CD4-positive, alpha-beta T cell treated with Interleukin-12 subunit alpha and Interleukin-12 subunit beta, for 1 hour (primary cell): ENCODE data around the gene LGMN.

ENCODE experiments used
- DNase-seq: peaks from one replicate; pipeline ENCODE4 v3.0.0-alpha.2; 2020

Gene LGMN

DNA sequence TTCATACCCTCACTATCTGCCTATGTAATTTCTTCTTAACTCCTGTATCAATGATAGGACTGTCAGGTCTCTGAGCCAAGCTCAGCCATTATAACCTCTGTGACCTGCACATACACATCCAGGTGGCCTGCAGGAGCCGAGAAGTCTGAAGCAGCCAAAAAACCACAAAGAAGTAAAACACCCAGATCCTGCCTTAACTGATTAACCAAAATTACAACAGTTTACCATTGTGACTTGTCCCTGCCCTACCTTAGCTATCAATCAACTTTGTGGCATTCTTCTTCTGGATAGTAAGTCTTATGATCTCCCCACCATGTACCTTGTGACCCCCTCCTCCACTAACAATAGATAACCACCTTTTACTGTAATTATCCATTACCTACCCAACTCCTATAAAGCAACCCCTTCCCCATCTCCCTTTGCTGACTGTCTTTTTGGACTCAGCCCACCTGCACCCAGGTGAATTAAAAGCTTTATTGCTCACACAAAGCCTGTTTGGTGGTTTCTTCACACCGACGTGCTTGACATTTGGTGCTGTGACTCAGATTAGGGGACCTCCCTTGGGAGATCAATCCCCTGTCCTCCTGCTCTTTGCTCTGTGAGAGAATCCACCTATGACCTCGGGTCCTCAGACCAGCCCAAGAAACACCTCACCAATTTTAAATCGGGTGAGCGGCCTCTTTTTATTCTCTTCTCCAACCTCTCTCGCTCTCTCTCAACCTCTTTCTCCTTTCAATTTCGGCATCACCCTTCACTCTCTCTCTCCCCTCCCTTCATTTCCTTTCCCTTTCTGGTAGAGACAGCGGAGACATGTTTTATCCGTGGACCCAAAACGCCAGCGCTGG, 11.5 kb upstream of the LGMN start:
- DNase-seq = no peak

DNA sequence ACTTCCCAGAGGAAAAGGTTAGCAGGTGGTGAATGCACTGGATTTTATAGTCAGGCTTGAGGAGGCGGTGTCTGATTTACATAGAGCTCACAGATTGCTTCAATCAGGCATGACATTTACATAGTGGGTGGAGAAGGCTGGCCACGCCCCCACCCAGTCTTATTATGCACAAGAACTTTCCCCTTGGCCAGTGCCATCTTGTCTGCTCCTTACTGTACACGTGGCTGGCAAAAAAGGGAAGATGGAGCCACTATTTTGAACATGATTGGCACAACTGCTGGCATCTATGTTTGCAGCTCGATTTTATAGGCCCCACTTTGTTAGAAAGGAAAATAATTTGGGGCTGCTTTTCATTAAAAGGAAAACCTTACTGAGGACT, 10.9 kb upstream of the LGMN start:
- no peak for DNase-seq

- DNase-seq = no peak
Observed at GRCh38 chr14:92756446-92756845, 8.0 kb upstream of the LGMN start.

- no peak for DNase-seq
Observed at GRCh38 chr14:92755495-92755894, 7.1 kb upstream of the LGMN start.

GRCh38 chr14:92754966-92755365, 6.5 kb upstream of the LGMN start:
- no peak for DNase-seq

- no peak for DNase-seq
Observed at GRCh38 chr14:92753250-92753649, 4.8 kb upstream of the LGMN start.

- no peak for DNase-seq
Observed at GRCh38 chr14:92751819-92752218, 3.4 kb upstream of the LGMN start.

DNA sequence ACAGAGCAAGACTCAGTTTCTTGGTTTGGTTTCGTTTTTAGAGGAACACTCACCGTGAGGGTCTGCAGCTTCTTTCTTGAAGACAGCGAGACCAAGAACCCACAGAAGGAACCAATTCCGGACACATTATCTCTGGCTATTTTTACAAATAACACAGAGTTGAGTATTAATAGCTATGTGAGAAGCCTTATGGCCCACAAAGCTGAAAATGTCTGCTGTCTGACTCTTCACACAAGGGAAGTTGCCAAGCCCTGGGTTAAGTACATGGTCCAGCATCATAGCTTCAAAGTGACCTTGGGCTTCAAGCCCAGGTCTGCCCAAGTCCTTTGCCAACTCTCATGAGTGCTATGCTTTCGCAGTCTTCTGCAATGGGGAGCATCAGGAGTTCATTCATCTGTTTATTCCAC, 2.6 kb upstream of the LGMN start:
- no peak for DNase-seq

- peak; percentile 71 for DNase-seq
Observed at GRCh38 chr14:92750222-92750728, 1.8 kb upstream of the LGMN start.

DNA sequence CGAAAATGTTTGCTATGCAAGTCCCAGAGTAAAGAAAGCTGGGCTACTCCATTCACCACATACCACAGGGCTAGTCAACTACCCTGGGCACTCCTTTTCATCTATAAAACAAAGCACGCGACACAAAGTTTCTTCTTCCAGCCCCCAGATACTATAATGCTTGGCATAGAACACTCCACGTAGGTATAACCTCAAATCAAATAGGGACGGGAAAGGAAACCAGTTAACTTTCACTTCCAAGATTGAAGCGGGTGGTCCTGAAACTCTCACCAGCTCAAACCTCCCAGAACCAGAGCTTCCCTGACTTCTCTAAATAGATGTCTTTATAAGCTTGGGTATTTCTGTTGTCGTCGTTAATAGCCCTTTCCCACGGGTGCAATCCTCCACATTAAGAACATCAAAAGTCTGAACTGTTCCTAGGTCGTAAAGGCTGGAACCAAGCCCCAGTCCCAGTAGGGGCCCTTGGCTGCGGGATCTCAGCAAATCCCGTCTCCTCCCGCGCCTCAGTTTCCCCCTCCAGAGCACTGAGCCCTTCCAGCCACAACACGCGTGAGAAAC, 647 bp downstream of the LGMN start:
- no peak for DNase-seq

DNA sequence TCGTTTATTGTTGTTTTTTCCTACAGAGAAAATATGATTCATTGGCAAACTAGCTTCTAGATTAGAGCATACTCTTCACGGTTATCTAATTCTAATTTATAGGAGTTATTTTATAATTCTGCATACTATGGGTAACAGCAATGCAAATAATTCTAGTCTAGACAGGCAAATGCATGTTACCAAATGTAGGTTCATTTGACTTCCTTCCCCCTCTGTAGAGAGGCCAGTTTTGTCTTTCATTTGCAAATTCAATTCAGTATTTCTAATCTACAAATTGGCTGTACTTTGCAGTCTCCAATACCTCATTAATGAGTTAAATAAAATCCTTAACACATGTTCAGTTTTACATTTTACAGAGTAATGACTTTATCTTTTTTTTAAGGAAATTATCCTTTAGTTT, 4.2 kb downstream of the LGMN start:
- no peak for DNase-seq

- DNase-seq = no peak
Observed at GRCh38 chr14:92740440-92740839, 8.0 kb downstream of the LGMN start.

DNA sequence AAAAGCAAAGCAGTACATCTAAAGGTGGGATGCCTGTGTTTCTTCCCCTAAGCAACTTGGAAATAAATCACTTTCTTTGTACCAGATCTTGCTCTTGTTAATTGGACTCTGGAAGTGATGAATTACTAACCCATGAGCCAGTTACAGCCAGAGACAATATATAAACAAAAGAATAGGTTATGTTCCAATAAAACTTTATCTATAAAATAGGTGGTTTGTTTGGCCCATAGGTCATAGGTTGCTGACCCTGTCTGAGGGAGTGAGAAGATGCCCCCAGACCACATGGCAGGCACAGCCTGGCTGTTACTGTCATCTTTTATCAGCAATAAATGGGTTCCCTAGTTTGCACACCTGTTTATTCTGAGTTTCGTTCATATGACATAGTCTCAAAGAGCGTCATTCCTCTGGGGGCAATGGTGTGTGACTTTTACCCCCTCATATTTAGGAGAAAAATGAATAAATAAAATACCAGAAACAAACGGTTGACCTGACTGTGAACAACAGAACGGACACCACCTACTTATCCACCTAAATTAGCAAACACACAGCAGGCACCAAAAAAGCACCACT, 10.7 kb downstream of the LGMN start:
- no peak for DNase-seq

- DNase-seq = no peak
Observed at GRCh38 chr14:92737206-92737605, 11.2 kb downstream of the LGMN start.

DNA sequence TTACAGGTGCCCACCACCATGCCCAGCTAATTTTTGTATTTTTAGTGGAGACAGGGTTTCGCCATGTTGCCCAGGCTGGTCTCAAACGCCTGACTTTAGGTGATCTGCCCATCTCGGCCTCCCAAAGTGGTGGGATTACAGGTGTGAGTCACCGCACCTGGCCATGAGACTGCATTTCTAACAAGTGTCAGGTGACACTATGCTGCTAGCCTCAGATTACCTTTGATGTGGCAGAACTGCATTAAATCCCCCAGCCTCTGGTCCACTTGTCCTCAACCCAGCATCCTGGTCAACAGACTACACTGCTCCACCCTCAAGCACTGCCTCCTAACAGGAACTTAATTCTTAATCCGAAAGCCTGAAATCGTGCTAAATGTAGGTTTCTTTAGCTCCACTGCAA, 13.1 kb downstream of the LGMN start:
- DNase-seq = no peak

- DNase-seq = no peak
Observed at GRCh38 chr14:92734618-92735017, 13.8 kb downstream of the LGMN start.

DNA sequence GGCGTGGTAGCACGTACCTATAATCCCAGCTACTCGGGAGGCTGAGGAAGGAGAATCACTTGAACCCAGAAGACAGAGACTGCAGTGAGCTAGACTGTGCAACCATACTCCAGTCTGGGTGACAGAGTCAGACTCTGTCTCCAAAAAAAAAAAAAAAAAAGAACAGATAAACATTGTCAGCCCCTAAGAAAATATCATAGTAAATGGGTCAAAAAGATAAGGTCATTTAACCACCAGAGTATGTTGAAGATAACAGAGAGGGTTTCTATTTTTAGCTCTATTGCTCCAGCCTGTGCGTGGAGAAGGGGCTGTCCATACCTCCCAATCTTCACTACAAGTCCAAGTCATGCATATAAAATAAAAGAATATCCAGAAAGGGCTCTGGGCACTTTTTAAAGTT, 15.4 kb downstream of the LGMN start:
- no peak for DNase-seq

GRCh38 chr14:92731622-92732115, 16.8 kb downstream of the LGMN start:
- DNase-seq = no peak

DNA sequence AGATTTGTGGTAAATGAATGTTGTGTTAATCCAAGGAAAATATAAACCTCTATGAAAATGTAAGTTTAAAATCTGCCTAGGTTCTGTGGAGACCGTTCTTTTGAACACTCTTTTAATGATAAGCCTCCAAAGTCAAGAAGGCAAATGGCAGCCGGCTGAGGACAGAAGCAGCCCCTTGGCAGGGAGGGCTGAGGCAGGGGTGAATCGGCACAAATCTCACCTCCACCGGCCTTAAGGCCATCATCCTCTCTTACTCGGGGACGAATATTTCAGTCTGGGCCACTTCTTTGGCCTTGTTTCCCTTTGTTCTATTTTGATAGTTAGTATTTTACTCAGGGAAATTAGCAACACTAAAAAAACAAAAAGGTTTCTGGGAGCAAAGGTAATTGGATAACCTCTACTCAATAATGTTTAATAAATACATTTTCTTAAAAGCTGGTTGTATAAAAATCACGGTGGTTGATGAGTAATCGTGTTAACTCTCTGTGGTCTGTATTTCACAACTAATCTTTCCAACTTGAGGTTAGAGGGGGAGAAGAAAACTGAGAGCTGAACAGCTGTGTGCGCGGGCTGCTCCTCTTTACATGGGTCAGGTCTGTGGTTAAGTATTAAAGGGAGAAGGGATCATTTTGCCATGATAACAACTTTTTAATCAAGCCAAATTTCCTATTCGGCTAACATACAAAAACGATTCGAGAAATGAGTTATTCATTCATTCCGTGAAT, 18.6 kb downstream of the LGMN start:
- DNase-seq = no peak

DNA sequence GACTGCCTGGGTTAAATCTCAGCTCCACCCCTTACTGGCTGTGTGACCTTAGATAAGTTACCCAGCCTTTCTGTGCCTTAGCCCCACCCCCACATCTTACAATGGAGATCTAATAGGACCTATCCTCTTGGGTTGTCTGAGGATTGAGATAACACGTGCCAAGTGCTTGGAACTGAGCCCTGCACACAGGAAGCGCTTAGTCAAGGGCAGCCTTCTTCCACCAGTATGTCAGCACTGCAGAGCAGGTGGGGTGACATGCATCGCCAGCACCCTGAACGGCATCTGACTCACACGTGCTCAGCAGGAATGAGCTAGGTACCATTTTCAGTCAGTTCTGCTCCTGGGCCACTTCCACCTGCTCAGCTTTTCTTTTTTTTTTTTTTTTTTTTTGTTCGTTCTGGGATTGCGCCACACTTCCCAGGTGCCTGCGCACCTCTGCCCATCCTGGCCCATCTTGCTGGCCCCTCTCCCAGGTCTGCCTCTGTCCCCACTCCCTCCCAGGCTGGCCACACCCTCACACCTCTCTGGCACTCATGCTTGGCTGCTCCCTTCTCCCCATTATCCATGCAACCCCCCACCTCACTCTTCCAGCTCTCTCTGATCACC, 19.6 kb downstream of the LGMN start:
- no peak for DNase-seq

DNA sequence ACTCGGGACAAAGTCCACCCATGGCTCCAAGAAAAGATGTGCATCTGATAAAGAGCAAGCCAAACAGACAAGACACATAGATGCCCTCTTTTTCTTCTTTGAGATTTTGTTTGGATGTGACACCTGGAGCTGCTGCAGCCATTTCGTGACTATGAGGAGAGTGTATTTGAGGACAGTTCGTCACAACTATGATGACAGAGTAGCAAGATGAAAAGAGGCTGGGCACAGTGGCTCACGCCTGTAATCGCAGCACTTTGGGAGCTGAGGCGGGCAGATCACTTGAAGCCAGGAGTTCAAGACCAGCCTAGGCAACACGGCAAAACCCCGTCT, 21.5 kb downstream of the LGMN start:
- no peak for DNase-seq

DNA sequence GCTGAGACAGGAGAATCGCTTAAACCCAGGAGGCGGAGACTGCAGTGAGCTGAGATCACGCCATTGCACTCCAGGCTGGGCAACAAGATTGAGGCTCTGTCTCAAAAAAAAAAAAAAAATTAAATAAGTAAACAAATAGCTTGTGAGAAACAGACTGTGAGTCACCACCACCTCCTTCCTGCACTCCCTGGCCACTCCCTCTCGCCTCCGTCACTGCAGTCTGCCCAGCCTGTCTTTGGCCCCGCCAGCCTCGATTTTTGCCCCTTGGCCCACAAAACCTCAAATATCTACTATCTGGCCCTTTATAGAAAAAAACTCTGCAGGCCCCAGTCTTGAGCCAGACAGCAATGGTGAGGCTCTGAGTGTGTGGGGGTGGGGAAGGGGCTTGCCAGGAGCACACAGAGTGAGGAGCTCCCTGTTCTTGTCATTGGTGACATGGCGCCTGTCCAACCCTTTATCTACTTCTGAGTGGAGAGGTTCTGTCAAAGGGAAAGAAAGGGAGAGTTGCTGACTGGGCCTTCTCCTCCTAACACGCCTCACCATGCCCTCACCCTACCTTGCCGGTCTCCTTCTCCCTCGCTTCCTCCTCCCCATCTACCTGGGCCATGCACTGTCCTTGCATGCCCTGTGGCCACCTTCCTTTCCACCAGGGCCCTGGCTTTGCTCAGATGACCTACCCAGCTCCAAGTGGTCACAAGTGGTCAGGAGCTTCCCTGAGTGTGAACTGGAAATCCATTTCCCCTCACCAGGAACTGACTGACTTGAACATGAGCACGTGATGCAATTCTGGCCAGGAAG, 22.1 kb downstream of the LGMN start:
- peak; percentile 51 for DNase-seq
